Breast epithelium (tissue), 4 donors: ENCODE data around the gene CDKN2AIP. TPM values are rescaled to one million over a fixed set of nuclear protein-coding genes. Genes with fewer than 3 reads are reported as not detected.

ENCODE experiments used
- DNase-seq, 2 donors: peaks; one replicate each; pipeline ENCODE4 v3.0.0-alpha.2; 2019; ENCODE audit warnings: low spot score in 2 of 2
- H3K27ac ChIP-seq, 2 donors: fragments of 200-600 bp; sonication (generic) in 1 of 2; one replicate each; pipeline ENCODE4 v1.5.1; 2016 to 2019; ENCODE audit warnings: mild to moderate bottlenecking in 1 of 2
- H3K27me3 ChIP-seq, 2 donors: fragments of 200-600 bp; sonication (generic) in 1 of 2; one replicate each; pipeline versions ENCODE4 v1.5.1 to v1.6.0; 2017 to 2019; ENCODE audit warnings: control low read depth in 1 of 2, mild to moderate bottlenecking in 1 of 2
- H3K36me3 ChIP-seq: fragments of 200-600 bp; one replicate; pipeline ENCODE4 v1.5.1; 2019
- H3K4me1 ChIP-seq, 2 donors: fragments of 200-600 bp; sonication (generic); one replicate each; pipeline ENCODE4 v1.5.1; 2016 to 2019; ENCODE audit warnings: control low read depth in 1 of 2
- H3K4me3 ChIP-seq, 3 donors: fragments of 200-600 bp; sonication (generic); 1 replicate in 2 of 3; 2 replicates in 1 of 3; pipeline ENCODE4 v1.5.1; 2016 to 2019; ENCODE audit warnings: mild to moderate bottlenecking in 3 of 3, moderate library complexity in 2 of 3
- H3K9me3 ChIP-seq, 2 donors: fragments of 200-600 bp; sonication (generic) in 1 of 2; one replicate each; pipeline ENCODE4 v1.5.1; 2016 to 2019; ENCODE audit warnings: control low read depth in 1 of 2
- POLR2A ChIP-seq: fragments of 450-650 bp; IDR thresholded peaks from one replicate; pipeline ENCODE4 v1.6.1; 2016; ENCODE audit warnings: antibody characterized with exemption, mild to moderate bottlenecking, moderate library complexity
- POLR2AphosphoS5 ChIP-seq, 3 donors: sonication (generic); formaldehyde crosslinking; IDR thresholded peaks; one replicate each; pipeline ENCODE4 v1.6.1; 2017; ENCODE audit warnings: antibody characterized with exemption in 3 of 3
- intact Hi-C: fragments of 100-400 bp; cut with DNase I; formaldehyde crosslinking; loops from one replicate; pipeline ENCODE4 v1.15.1; 2023; ENCODE audit warnings: low total_unique reads
- total RNA-seq, 3 donors: library from RNA; depleted of rRNA; stranded (reverse); fragments of >200 nt; gene quantifications; one replicate each; pipeline ENCODE4 v1.1.0, GENCODE V29; 2016
- TF ChIP-seq, protein P1 (sequence below), 3 donors: fragments of 450-650 bp; IDR thresholded peaks; one replicate each; pipeline ENCODE4 v1.5.1; 2016 to 2017; ENCODE audit warnings: antibody characterized with exemption in 3 of 3, mild to moderate bottlenecking in 3 of 3, moderate library complexity in 3 of 3

CDKN2AIP gene
- total RNA-seq = 10 to 100 TPM; 22.2 to 37.3 (median 23.3) TPM

GRCh38 chr4:183444214-183445096, at the start of gene CDKN2AIP:
Gene CDKN2AIP, plus strand, starts transcription at chr4:183444636. Its CDS starts 162 bp downstream, at chr4:183444798.
- DNase-seq = peak; percentile 85 to 90
- TF ChIP-seq, protein P1, sequence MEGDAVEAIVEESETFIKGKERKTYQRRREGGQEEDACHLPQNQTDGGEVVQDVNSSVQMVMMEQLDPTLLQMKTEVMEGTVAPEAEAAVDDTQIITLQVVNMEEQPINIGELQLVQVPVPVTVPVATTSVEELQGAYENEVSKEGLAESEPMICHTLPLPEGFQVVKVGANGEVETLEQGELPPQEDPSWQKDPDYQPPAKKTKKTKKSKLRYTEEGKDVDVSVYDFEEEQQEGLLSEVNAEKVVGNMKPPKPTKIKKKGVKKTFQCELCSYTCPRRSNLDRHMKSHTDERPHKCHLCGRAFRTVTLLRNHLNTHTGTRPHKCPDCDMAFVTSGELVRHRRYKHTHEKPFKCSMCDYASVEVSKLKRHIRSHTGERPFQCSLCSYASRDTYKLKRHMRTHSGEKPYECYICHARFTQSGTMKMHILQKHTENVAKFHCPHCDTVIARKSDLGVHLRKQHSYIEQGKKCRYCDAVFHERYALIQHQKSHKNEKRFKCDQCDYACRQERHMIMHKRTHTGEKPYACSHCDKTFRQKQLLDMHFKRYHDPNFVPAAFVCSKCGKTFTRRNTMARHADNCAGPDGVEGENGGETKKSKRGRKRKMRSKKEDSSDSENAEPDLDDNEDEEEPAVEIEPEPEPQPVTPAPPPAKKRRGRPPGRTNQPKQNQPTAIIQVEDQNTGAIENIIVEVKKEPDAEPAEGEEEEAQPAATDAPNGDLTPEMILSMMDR (IDR thresholded peaks at IDR 0.05) = peak in 2 of 3 donors; percentile 7 to 26
- TF ChIP-seq POLR2A = peak; percentile 84
- peak; percentile 69 to 91 (median 70) for TF ChIP-seq POLR2AphosphoS5 (IDR thresholded peaks at IDR 0.05)
- peaks cover 0 to 19% of the 10 kb centered on the region in 2 donors for H3K4me1 ChIP-seq
- no peaks in the 10 kb centered on the region for H3K9me3 ChIP-seq
- H3K27me3 ChIP-seq = no peaks in the 10 kb centered on the region
- intact Hi-C loops = no loop called here
- peak within 1 kb of the TSS; percentile 98 for H3K27ac ChIP-seq
- peaks cover 9% of the 10 kb centered on the region for H3K36me3 ChIP-seq
- H3K4me3 ChIP-seq = peak within 1 kb of the TSS; percentile 89 to 96 (median 95)

GRCh38 chr4:183395395-183395794, 49.0 kb upstream of the CDKN2AIP start:
- TF ChIP-seq POLR2A = no peak
- Histone ChIP-seq H3K36me3 (no peaks in the 10 kb centered on the region), H3K27ac (no peak overlapping the region), H3K4me3 (no peak overlapping the region), H3K4me1 (no peaks in the 10 kb centered on the region), H3K9me3 (no peaks in the 10 kb centered on the region), H3K27me3 (no peaks in the 10 kb centered on the region)
- intact Hi-C loops = no loop called here
- DNase-seq = no peak

GRCh38 chr4:183396227-183396637, 48.2 kb upstream of the CDKN2AIP start:
- no peak overlapping the region for H3K4me3 ChIP-seq
- no peak for DNase-seq
- no peaks in the 10 kb centered on the region for H3K9me3 ChIP-seq
- no peak overlapping the region for H3K27ac ChIP-seq
- TF ChIP-seq POLR2AphosphoS5 (IDR thresholded peaks at IDR 0.05) = no peak
- TF ChIP-seq, protein P1 (IDR thresholded peaks at IDR 0.05) = no peak
- TF ChIP-seq POLR2A = no peak
- H3K36me3 ChIP-seq = no peaks in the 10 kb centered on the region
- no peaks in the 10 kb centered on the region for H3K4me1 ChIP-seq
- no peaks in the 10 kb centered on the region for H3K27me3 ChIP-seq
- intact Hi-C loops = no loop called here

DNA sequence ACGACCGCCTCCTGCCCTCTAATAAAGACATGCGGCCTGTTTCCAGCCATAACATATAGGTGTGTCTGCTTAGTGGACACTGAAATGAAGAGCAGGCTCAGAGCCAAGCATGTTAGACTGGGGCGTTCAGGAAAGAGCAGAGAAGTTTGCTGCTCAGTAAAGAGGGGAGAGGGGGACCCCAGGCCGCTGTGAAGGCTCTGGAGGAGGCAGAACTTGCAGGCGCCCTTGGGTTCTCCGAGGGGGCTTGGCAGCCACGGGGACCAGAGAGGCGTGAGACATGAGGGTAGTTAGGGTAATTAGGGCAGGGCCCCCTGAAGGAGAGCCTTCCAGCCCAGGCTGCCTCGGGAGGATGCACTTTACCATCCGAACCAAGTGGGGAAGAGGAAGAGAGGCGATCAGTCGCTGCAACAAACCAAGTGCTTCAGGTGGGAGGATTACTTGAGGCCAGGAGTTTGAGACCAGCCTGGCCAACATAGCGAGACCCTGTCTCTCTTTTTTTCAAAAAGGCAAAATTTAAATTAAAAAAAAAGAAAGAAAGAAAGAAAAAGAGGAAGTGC, 46.6 kb upstream of the CDKN2AIP start:
- Histone ChIP-seq H3K36me3 (no peaks in the 10 kb centered on the region), H3K27ac (no peak overlapping the region), H3K4me1 (no peaks in the 10 kb centered on the region), H3K9me3 (no peaks in the 10 kb centered on the region), H3K27me3 (no peaks in the 10 kb centered on the region), H3K4me3 (peak overlapping the region; percentile 47 to 80 (median 59))
- intact Hi-C loops = no loop called here
- no peak for DNase-seq
- no peak for TF ChIP-seq POLR2AphosphoS5 (IDR thresholded peaks at IDR 0.05)

GRCh38 chr4:183398298-183399125, 45.9 kb upstream of the CDKN2AIP start:
- no peaks in the 10 kb centered on the region for H3K4me1 ChIP-seq
- H3K27me3 ChIP-seq = no peaks in the 10 kb centered on the region
- TF ChIP-seq, protein P1 (IDR thresholded peaks at IDR 0.05) = peak in 1 of 3 donors; percentile 35
- no peak for TF ChIP-seq POLR2A
- H3K27ac ChIP-seq = peak overlapping the region; percentile 13 to 34
- peak overlapping the region; percentile 47 to 80 (median 59) for H3K4me3 ChIP-seq
- no peaks in the 10 kb centered on the region for H3K9me3 ChIP-seq
- DNase-seq = no peak
- no peaks in the 10 kb centered on the region for H3K36me3 ChIP-seq
- intact Hi-C loops = no loop called here
